Mesendoderm (in vitro differentiated cells): ENCODE data around the gene TTC33.

Experiments used
- DNase-seq: peaks from one replicate; pipeline ENCODE4 v3.0.0; 2013
- H2AK5ac ChIP-seq: 2 replicates; pipeline ENCODE4 v1.6.1; 2013; ENCODE audit warnings: low read length, inconsistent platforms
- H2BK120ac ChIP-seq: 2 replicates; pipeline ENCODE4 v1.6.1; 2013; ENCODE audit warnings: low read depth, mild to moderate bottlenecking, low read length, moderate library complexity, mixed read lengths
- H2BK15ac ChIP-seq: replicated peaks from 2 replicates; pipeline ENCODE4 v1.6.1; 2013; ENCODE audit warnings: low read depth, mild to moderate bottlenecking, moderate library complexity
- H2BK5ac ChIP-seq: 2 replicates; pipeline ENCODE4 v1.6.1; 2013; ENCODE audit warnings: low read length, inconsistent platforms
- H3K18ac ChIP-seq: 2 replicates; pipeline ENCODE4 v1.6.1; 2013; ENCODE audit warnings: mild to moderate bottlenecking, low read length, mixed read lengths
- H3K23ac ChIP-seq: one replicate; pipeline ENCODE4 v1.6.1; 2013; ENCODE audit warnings: low read length
- H3K27ac ChIP-seq: 2 replicates; pipeline ENCODE4 v1.5.1; 2013; ENCODE audit warnings: low read depth, mild to moderate bottlenecking, inconsistent platforms, low read length, moderate library complexity
- H3K27me3 ChIP-seq: 2 replicates; pipeline ENCODE4 v1.6.1; 2013; ENCODE audit warnings: low read length, control low read depth, mild to moderate bottlenecking, inconsistent platforms; ENCODE audit not compliant: insufficient read depth, poor library complexity
- H3K36me3 ChIP-seq: 2 replicates; pipeline ENCODE4 v1.6.1; 2013; ENCODE audit warnings: low read length, inconsistent platforms; ENCODE audit not compliant: control insufficient read depth, insufficient read depth
- H3K4ac ChIP-seq: one replicate; pipeline ENCODE4 v1.6.1; 2013; ENCODE audit warnings: low read depth, mild to moderate bottlenecking, low read length, moderate library complexity
- H3K4me1 ChIP-seq: 2 replicates; pipeline ENCODE4 v1.6.1; 2013; ENCODE audit warnings: low read depth, low read length, inconsistent platforms; ENCODE audit not compliant: control insufficient read depth
- H3K4me2 ChIP-seq: 2 replicates; pipeline ENCODE4 v1.6.1; 2013; ENCODE audit warnings: low read length
- H3K4me3 ChIP-seq: 2 replicates; pipeline ENCODE4 v1.5.1; 2013; ENCODE audit warnings: mild to moderate bottlenecking, low read length
- H3K56ac ChIP-seq: one replicate; pipeline ENCODE4 v1.6.1; 2013; ENCODE audit warnings: low read length
- H3K79me1 ChIP-seq: 2 replicates; pipeline ENCODE4 v1.6.1; 2013; ENCODE audit warnings: low read length, inconsistent platforms
- H3K79me2 ChIP-seq: 2 replicates; pipeline ENCODE4 v1.6.1; 2013; ENCODE audit warnings: mild to moderate bottlenecking, low read length; ENCODE audit not compliant: control insufficient read depth, insufficient read depth
- H3K9ac ChIP-seq: 2 replicates; pipeline ENCODE4 v1.6.1; 2013; ENCODE audit warnings: low read length, inconsistent platforms
- H4K5ac ChIP-seq: one replicate; pipeline ENCODE4 v1.6.1; 2013; ENCODE audit warnings: low read length
- H4K8ac ChIP-seq: one replicate; pipeline ENCODE4 v1.6.1; 2013; ENCODE audit warnings: low read depth, mild to moderate bottlenecking, control low read depth, low read length, moderate library complexity
- WGBS: extraction: QIAGEN DNeasy Blood & Tissue Kit; methylation state at CpG from one replicate; pipeline ENCODE4 v1.1.7; 2013; ENCODE audit warnings: low lambda C conversion rate, missing lambda C conversion rate; ENCODE audit not compliant: insufficient coverage; ENCODE audit errors: extremely low coverage; 5-methylcytosine and 5-hydroxymethylcytosine counted together

Gene TTC33

DNA sequence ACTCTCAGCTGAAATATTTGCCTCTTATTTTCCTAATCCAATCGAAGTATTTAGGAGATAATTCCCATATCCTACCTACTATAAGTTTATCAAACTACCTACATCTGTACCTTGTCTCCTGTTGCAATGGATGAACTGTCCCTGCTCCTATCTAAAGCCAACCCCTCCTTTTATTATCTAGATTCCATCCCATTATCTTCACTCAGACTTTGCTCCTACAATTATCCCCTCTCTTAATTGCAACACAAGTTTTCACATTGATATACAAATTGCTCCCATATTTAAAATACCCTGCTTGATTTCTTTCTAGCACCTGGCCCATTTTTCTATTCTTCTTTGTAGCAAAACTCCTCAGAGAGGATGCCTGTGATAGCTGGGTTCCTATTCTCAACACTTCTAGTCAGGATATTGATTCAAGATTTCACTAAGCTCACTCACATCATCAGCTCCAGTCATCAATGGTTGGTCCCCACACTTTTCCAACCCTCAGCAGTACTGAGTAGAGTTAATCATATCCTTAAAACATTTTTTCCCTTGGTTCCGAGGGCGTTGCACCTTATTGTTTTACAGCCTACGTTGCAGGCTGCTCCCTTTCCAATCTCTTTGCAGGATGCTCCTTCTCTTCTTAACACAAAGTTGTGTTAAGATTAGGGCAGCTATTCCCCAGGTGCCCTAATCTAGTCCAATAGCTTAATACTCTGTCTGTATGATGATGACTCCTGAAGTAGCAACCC is 253.9 kb downstream of the TTC33 start:
- H3K36me3 ChIP-seq, result no peaks in the 10 kb centered on the region
- no peak overlapping the region for H4K5ac ChIP-seq
- H3K23ac ChIP-seq, result no peak overlapping the region
- no peak overlapping the region for H3K56ac ChIP-seq
- no peak overlapping the region for H3K4me2 ChIP-seq
- H3K27ac ChIP-seq, result no peak overlapping the region
- H2AK5ac ChIP-seq, result no peak overlapping the region
- WGBS, result no CpG with 5 or more reads among the region's 4 CpGs
- H3K79me1 ChIP-seq, result no peaks in the 10 kb centered on the region
- no peaks in the 10 kb centered on the region for H3K79me2 ChIP-seq
- no peak overlapping the region for H3K18ac ChIP-seq
- no peak for DNase-seq
- no peak overlapping the region for H4K8ac ChIP-seq
- H3K4ac ChIP-seq, result no peak overlapping the region
- no peak overlapping the region for H2BK5ac ChIP-seq
- no peak overlapping the region for H3K4me3 ChIP-seq
- no peak overlapping the region for H3K9ac ChIP-seq
- H3K27me3 ChIP-seq, result no peaks in the 10 kb centered on the region
- no peak overlapping the region for H2BK120ac ChIP-seq
- no peak overlapping the region for H2BK15ac ChIP-seq
- no peaks in the 10 kb centered on the region for H3K4me1 ChIP-seq

GRCh38 chr5:40499518-40500273 is 256.1 kb downstream of the TTC33 start:
- DNase-seq, result no peak
- Histone ChIP-seq H3K79me1 (no peaks in the 10 kb centered on the region), H3K18ac (no peak overlapping the region), H3K4me2 (no peak overlapping the region), H4K8ac (no peak overlapping the region), H3K36me3 (no peaks in the 10 kb centered on the region), H2BK15ac (no peak overlapping the region), H2BK5ac (no peak overlapping the region), H2BK120ac (no peak overlapping the region), H3K4me1 (no peaks in the 10 kb centered on the region), H3K9ac (no peak overlapping the region), H3K4ac (no peak overlapping the region), H3K4me3 (no peak overlapping the region), H3K27me3 (no peaks in the 10 kb centered on the region), H4K5ac (no peak overlapping the region), H2AK5ac (no peak overlapping the region), H3K27ac (no peak overlapping the region), H3K23ac (no peak overlapping the region), H3K56ac (no peak overlapping the region), H3K79me2 (no peaks in the 10 kb centered on the region)
- no CpG with 5 or more reads among the region's 3 CpGs for WGBS

GRCh38 chr5:40499007-40499406 is 256.8 kb downstream of the TTC33 start:
- Histone ChIP-seq H3K4me1 (no peaks in the 10 kb centered on the region), H3K79me2 (no peaks in the 10 kb centered on the region), H3K56ac (no peak overlapping the region), H3K79me1 (no peaks in the 10 kb centered on the region), H3K18ac (no peak overlapping the region), H3K9ac (no peak overlapping the region), H3K4ac (no peak overlapping the region), H2AK5ac (no peak overlapping the region), H3K27ac (no peak overlapping the region), H2BK15ac (no peak overlapping the region), H3K23ac (no peak overlapping the region), H4K5ac (no peak overlapping the region), H3K4me2 (no peak overlapping the region), H4K8ac (no peak overlapping the region), H3K4me3 (no peak overlapping the region), H2BK5ac (no peak overlapping the region), H3K27me3 (no peaks in the 10 kb centered on the region), H3K36me3 (no peaks in the 10 kb centered on the region), H2BK120ac (no peak overlapping the region)
- no peak for DNase-seq
- no CpG with 5 or more reads among the region's 2 CpGs for WGBS

DNA sequence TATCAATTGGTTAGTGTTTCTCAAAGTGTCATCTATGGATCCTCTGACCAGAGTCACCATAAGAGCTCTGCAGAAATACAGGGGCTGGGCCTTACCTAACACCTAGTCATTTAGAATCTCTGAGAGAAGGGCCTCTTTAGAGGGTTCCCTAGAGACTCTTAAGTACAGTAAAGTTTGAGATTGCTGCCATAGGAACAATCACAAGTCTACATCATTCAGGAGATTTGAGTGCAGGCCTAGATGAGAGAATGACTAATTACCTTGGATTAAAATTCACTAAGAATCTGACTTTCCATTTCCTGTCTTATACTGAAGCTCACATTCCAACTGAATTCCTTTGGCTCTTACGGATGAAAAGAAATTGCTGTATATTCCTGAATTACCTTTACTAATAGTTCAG is 258.2 kb downstream of the TTC33 start:
- Histone ChIP-seq H2AK5ac (no peak overlapping the region), H3K27me3 (no peaks in the 10 kb centered on the region), H3K4me3 (no peak overlapping the region), H3K79me2 (no peaks in the 10 kb centered on the region), H3K23ac (no peak overlapping the region), H2BK15ac (no peak overlapping the region), H3K4ac (no peak overlapping the region), H4K8ac (no peak overlapping the region), H3K4me1 (no peaks in the 10 kb centered on the region), H2BK120ac (no peak overlapping the region), H3K79me1 (no peaks in the 10 kb centered on the region), H3K4me2 (no peak overlapping the region), H3K27ac (no peak overlapping the region), H4K5ac (no peak overlapping the region), H2BK5ac (no peak overlapping the region), H3K36me3 (no peaks in the 10 kb centered on the region), H3K9ac (no peak overlapping the region), H3K56ac (no peak overlapping the region), H3K18ac (no peak overlapping the region)
- DNase-seq, result peak; percentile 69
- no CpG with 5 or more reads among the region's 1 CpG for WGBS

DNA sequence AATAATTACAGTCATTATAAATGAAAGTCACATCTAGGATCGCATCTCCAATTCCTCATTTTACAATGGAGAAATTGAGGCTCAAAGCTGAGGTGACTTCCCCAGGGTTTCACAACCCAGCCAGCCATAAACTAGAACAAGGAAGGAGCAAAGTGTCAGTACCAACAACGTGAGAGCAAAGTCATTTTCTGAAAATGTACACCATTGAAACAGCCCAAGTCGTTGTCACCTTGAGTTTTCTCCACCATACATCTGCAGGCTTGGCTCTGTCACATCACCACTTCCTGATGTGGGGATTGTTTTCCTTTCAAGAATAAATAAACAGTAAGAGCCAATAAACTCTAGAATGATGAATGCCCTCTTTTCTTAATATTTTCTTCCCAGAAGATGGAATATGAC is 260.5 kb downstream of the TTC33 start:
- H2AK5ac ChIP-seq, result no peak overlapping the region
- H4K8ac ChIP-seq, result no peak overlapping the region
- no peak overlapping the region for H2BK15ac ChIP-seq
- H3K4ac ChIP-seq, result no peak overlapping the region
- H3K9ac ChIP-seq, result no peak overlapping the region
- H3K4me3 ChIP-seq, result no peak overlapping the region
- WGBS, result no CpG with 5 or more reads among the region's 3 CpGs
- no peaks in the 10 kb centered on the region for H3K36me3 ChIP-seq
- no peaks in the 10 kb centered on the region for H3K79me2 ChIP-seq
- no peak overlapping the region for H3K4me2 ChIP-seq
- no peaks in the 10 kb centered on the region for H3K27me3 ChIP-seq
- no peak overlapping the region for H3K23ac ChIP-seq
- H2BK120ac ChIP-seq, result no peak overlapping the region
- H3K27ac ChIP-seq, result no peak overlapping the region
- no peak overlapping the region for H3K18ac ChIP-seq
- H3K4me1 ChIP-seq, result no peaks in the 10 kb centered on the region
- no peaks in the 10 kb centered on the region for H3K79me1 ChIP-seq
- no peak overlapping the region for H2BK5ac ChIP-seq
- no peak overlapping the region for H4K5ac ChIP-seq
- DNase-seq, result no peak
- H3K56ac ChIP-seq, result no peak overlapping the region
